Loucy (cell line): Measurements from ENCODE around the gene SF3B4.

ENCODE experiments used
- EZH2phosphoT487 ChIP-seq: fragments of 200-600 bp; IDR thresholded peaks from 2 replicates; pipeline ENCODE4 v1.6.1; 2018; ENCODE audit warnings: antibody characterized with exemption, mild to moderate bottlenecking, moderate library complexity, borderline replicate concordance
- TF ChIP-seq, protein P1 (sequence below): fragments of 200-600 bp; sonication (generic); conservative IDR thresholded peaks from 2 replicates; pipeline ENCODE4 v1.5.1; 2014; ENCODE audit warnings: mild to moderate bottlenecking, antibody characterized with exemption, low read length

DNA sequence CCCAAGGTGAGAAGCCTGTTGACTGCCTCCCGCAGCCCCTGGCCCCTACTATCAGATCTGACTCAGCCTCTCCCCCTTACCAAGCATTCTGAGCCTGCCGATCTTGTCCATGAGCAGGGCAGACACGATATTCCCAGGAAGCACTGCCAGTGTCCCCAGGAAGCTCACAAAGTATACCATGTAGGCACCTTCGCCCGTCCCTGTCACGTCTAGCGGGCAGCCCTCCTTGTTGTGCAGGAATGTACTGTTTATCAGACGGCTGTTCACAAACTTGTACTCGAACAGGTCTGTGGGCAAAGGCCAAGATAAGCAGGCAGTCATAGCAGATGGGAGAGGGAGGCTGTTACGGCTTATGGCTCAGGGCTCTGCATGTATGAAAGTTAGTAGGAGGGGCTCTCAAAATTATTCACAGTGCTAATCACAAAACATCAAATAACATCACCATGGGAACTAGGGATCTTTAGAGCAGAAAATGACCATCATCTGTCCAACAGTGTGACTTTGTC lies 21.0 kb downstream of the SF3B4 start:
- TF ChIP-seq, protein P1, sequence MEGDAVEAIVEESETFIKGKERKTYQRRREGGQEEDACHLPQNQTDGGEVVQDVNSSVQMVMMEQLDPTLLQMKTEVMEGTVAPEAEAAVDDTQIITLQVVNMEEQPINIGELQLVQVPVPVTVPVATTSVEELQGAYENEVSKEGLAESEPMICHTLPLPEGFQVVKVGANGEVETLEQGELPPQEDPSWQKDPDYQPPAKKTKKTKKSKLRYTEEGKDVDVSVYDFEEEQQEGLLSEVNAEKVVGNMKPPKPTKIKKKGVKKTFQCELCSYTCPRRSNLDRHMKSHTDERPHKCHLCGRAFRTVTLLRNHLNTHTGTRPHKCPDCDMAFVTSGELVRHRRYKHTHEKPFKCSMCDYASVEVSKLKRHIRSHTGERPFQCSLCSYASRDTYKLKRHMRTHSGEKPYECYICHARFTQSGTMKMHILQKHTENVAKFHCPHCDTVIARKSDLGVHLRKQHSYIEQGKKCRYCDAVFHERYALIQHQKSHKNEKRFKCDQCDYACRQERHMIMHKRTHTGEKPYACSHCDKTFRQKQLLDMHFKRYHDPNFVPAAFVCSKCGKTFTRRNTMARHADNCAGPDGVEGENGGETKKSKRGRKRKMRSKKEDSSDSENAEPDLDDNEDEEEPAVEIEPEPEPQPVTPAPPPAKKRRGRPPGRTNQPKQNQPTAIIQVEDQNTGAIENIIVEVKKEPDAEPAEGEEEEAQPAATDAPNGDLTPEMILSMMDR = no peak
- TF ChIP-seq EZH2phosphoT487 = no peak
